HG02970 (cell line): ENCODE measurements around the gene POLA1.

Experiments used
- ATAC-seq: cut with Tn5 transposase; IDR thresholded peaks from one replicate; pipeline ENCODE4 v1.9.1; 2021; ENCODE audit warnings: mild to moderate bottlenecking, moderate library complexity, moderate number of reproducible peaks; ENCODE audit not compliant: unreplicated experiment, low FRiP score

POLA1 gene

DNA sequence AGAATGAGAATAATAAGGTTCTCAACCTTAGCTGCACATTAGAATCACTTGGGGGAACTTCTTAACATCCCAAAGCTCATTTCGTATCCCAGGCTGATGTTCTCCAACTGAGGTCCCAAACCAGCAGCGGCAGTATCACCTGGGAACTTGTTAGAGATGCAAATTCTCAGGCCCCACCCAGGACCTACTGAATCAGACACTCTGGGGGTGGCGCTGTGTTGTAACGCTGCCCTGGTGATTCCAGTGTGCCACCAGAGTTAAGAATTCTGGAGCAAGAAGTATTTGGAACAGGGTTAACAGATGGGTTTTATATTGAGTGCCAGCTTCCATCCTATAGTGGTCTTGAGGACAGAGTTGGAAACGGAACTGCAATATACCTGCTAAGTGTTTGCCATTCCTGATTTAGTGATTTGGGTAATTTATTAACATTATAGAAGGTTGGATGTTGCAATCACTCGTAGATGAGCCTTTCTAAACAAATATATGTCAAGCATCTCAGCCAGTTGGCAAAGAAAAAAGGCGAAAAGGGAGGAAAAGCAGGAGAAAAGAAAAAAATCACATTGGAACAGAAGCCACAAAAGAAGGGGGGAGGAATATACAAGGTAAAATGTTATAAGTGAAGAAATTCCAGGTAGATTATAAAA lies 181.0 kb downstream of the POLA1 start:
- no peak for ATAC-seq

DNA sequence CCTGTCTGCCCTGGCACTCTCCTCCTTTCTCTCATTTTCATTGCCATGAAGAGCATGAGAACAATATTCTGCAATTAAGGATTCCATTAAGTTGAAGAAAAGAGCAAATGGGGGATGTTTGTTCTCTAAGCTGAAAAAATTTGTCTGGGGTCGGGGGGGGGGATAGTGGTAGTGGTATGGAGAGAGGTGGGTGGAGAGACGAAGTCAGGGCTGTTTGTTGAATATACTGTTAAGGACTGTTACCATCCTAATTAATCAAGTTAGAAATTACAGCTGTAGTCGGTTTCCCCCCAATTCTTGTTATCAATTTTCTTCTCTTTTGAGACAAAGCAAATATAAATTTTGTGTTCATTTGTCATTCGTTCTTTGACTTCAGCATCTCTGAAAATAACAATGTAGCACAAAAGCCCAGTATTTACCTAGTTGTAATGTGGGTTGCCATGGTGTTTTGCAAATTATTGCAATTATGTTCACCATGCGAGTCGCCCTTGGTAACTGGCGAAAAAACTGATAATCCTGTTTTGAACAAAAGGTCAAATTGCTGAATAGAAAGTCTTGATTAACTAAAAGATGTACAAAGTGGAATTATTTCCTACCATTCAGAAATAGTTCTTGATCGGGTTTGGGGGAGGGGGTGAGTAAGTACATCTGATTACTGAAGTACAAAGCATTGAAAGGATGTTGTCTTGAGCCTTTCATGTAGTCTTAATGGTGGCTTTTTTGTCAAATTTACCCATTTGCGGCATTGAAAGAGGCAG lies 183.0 kb downstream of the POLA1 start:
- no peak for ATAC-seq

DNA sequence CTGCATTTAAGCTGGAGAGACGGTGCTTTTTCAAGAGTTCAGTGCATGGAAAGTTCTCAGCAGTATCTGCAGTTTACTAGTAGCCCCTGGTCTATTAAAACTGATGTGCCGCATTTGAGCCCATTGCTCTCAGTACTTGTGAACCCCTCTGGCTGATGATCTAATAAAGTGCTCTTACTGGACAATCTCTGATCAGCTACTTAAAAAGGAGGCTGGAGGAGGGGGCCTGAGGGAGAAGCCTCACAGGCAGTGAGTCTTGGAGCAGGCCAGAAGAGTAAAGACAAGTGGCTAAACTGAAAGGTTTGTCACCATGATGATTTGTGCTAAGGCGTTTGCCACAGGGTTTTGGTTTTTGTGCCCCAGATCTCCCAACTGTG lies 183.6 kb downstream of the POLA1 start:
- no peak for ATAC-seq

DNA sequence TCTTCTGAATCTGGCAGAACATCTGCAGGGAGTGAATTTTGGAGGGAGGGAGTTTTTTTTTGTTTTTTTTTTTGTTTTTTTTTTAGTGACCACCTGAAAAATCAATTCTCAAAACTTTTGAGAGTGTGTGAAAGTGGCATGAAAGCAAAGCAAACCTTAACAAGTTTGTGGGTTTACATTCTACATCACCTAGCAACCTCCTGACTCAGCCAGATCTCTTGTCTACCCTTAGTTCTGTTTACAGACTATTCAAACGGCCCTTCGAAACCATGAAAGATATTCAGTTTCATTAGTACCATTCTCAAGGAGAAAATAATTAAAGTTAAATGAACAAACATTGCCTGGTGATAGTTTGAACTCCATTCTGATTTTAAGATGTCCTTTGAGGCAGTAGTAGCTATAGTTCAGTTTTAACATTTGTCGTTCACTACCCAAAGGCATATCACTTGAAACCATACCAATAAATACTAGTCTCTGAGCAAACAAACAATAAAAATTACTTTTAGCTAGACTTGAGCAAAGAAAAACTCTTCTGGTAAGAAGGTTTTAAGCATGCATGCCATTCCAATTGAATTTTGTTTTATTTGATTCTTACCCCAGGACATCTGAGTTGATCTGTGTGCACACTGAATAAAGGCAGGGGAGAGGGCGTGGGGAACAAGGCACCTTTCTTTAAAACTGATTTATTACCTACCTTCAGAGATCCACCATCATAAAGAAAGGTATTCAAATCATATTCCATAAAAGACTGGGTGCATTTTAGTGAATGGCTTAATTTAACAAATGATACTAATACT lies 184.3 kb downstream of the POLA1 start:
- ATAC-seq = no peak

DNA sequence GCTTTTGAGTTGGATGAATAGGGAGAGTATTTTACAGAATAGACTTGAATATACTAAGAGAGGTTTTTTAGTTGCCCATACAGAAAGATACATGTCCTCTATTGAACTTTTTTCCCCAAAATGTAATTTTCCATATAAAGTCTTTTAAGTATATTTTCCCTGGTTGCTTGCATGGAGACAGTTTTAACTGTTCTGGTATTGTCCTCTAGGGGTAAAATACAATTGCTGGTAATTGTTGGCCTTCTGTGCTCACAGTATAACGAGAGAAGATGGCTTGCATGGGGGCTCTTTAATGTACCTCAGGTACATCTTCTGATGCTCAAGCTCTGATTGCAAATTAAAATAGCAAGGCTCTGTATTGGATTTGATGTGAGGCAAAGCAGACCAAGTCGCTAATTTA lies 186.0 kb downstream of the POLA1 start:
- ATAC-seq = no peak

DNA sequence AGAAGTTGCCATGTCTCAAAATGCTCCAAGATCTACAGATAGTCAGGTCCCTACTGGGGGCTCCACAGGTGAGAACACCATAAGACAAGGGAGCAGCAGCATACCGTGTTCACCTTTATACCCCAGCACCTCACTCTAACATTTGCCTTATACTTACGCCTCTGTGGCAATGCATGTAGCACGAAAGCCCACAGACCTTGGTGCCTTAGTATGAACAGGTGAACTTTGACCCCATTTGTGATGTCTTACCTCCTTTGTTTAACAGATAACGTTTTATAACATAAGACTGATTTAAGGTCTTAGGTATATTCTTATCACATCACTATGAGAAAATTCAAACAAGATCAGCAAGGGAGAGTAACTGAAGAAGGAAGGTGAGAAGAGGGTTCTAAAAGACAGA lies 193.2 kb downstream of the POLA1 start:
- ATAC-seq = no peak

DNA sequence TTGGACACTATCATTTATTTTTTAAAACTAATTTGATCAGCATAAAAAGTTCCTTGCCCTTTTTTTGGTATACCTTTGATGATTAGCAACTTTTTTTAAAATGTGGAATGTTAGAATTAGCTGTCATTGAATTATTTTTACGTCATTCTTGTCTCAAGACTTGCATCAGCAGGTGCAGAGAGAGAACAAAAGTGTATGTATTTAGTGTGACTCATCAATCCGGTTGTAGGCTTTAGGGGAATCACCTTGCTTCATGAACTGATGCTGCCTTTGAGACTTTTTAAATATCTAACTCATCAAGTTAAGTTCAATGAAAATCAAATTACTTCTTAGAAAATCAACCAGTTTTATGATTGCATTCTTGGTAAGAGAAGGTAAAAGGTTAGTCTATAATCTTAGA lies 197.0 kb downstream of the POLA1 start:
- no peak for ATAC-seq

DNA sequence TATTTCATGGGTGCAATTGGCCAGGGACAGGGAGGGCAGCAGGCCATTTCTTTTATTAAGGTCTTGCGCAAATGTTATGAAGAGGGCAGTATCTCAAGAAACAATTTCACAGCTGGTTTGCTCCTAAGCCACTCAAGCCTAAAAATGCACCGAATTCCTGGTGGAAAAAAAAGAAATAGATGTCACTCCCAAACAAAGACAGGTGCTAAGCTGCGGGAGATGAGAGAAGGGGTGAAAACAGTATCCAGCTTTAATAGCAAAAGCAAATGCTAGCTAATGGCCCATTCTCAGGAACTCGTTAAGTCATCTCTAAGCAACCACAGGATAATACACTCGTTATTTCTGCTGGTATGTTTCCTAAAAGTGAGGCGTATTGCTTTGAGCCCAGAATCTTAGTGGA lies 205.7 kb downstream of the POLA1 start:
- no peak for ATAC-seq

DNA sequence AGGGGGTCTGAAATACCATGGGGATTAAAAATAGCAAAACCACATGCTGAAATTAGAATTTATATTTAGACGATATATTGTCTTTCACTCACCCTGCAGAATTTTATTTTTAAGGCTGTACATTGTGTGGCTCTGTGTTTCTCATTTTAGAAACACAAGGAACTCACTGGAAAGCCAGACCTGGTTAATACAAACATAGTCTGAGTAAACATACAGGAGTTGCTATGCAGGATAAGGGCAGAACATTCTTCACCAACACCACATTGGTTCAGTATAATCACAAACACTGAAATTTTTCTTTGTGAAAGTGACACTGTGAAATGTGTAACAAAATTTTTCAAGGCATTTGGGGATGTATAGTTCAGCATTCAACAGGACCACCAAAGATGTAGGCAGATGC lies 206.5 kb downstream of the POLA1 start:
- ATAC-seq = no peak

DNA sequence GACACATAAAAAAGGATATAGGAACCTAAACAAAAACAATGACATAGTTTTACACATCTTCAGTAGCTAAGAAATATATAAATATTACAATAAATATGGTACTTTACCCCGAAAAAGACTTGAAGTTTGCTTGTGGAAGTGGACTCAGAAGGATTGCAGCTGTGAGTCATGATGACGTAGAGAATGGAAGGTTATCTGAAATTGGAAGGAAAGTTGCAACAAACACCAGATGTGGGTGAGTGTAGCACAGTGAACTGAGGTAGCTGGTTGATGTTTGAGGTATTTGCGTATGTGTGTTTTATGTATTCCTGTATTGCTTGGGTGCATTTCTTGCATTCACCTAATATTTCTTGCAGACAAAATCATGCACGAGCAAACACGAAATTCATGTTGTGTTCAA lies 209.1 kb downstream of the POLA1 start:
- ATAC-seq = no peak

DNA sequence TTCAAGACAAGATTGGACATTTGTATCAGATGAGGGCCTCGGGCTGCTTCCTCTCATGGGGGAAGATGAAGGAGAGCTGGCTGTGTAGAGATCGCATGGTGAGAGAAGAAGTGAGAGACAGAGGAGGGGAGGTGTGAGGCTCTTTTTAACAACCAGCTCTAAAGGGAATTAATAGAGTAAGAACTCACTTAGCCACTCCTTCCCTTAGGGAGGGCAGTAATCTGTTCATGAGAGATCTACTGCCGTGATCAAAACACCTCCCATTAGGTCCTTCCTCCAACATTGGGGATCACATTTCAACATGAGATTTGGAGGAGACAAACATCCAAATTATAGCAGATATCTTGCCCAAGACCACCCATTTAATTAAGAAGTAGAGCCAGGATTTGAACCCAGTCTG lies 225.0 kb downstream of the POLA1 start:
- ATAC-seq = no peak

DNA sequence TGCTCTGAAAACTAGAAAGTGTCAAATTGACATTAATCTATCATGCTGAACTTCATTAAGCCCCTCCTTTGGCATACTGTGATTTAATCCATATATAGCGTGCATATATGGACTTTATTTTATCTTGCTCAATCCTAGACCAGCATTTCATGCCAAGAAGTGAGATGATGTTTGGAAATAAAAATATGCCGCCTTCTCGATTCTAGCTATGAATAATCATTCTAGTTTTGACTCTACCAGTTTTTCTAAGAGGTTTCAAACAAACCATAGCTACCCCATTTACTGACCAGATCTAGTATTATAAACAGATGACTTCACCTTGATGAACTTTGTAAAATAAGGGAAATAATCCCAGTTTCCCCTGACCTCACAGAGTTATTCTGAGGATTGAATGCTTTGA lies 227.1 kb downstream of the POLA1 start:
- ATAC-seq = no peak

DNA sequence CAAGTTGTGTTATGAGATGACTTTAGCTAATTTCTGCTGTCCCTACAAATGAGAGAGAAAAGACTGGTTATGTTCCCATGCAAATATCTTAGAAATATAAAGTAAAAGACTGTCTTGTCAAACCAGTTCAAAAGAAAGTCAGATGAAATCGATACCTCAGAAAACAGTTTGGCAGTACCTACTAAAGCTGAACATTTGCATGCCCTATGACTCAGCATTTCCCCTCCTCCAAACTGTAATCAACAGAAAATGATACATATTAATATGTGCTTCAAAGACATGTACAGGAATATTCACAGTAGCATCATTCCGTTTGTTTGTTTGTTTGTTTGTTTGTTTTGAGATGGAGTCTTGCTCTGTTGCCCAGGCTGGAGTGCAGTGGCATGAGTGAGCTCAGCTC lies 231.7 kb downstream of the POLA1 start:
- no peak for ATAC-seq

DNA sequence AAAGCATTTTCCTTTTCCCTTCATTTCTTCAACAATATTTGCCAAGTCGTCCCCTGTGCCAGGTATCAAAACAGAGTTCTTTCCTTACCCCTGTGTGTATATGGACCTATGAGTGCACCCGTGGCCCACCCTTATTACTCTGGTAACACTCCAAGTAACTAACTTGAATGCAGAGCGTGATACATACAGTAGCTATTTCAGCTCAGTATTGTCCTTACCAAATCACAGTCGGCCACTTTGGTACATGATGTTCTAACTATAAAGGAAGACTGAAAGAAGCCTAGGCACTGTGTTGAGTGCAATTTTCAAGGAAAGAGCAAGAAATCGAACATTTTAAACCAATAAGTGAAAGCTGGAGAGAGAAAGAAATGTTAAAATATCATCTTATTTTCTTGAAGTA lies 233.7 kb downstream of the POLA1 start:
- ATAC-seq = no peak

DNA sequence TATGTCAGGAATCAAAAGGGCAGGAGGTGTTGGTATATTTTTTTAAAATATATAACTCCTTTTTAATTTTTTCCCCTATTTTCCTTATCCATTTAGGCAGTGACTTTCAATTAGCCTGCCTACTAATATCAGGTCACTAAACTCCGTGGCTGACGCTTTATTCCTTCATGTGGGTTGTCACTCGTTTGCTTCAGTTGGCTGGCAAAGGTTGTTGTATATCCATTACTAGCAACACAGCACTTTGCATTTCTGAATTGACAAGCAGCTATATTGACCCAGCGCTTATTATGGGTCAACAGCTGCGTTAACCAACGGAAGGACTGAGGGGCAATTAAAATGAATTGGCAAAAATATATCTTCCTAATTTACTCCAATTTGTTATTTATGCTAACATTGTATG lies 234.4 kb downstream of the POLA1 start:
- ATAC-seq = no peak

DNA sequence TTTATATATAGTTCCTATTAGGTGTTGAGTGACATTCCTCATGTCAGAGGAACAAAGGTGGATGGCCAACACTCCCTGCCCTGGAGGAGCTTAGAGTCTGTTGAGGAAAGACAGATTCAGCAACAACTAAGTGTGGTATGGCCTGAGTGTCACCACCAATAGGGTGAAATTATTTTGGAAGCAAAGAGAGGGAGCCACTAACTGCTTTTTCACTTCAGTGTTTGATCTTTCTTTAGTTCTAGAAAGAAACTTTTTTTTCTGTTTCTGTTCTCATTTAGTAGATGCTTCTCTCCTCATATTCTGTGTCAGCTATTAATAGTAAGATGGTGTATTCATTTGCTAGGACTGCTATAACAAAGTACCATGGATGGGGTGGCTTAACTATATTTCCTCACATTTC lies 240.6 kb downstream of the POLA1 start:
- no peak for ATAC-seq

DNA sequence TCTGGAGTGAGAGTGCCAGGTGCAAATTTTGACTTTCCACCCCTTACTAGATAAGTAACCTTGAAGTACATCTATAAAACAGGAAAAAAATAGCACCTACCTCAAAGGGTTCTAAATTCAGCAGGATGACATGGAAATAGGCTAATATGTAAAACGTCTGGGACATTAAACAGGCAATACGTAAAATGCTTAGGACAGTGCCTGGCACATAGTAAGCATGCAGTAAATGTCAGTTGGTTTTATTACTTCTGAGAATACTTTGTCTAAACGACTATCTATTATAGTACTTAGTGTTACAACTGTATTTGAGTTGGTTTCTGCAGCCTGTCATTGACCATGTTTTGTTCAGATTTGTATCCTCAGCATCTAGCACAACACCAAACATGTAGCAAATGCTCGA lies 251.3 kb downstream of the POLA1 start:
- no peak for ATAC-seq

DNA sequence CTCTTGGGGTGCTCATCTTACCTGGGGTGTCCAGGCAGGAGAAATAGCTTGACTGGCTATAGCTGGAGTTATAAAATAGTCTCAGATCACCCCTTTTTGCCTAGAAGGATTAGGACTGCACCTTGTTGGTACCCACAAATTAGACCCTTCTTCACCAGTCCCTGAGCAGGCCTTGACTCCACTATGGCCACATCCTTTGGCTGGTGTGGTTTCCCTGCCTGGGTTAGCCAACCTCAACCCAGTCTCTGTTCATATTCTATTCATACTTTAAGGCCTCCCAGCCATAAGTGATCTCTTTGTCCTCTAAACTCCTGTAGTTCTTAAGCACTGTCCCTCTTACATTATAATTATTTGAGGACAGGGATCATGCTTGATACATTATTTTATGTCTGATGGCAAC lies 252.7 kb downstream of the POLA1 start:
- ATAC-seq = no peak

DNA sequence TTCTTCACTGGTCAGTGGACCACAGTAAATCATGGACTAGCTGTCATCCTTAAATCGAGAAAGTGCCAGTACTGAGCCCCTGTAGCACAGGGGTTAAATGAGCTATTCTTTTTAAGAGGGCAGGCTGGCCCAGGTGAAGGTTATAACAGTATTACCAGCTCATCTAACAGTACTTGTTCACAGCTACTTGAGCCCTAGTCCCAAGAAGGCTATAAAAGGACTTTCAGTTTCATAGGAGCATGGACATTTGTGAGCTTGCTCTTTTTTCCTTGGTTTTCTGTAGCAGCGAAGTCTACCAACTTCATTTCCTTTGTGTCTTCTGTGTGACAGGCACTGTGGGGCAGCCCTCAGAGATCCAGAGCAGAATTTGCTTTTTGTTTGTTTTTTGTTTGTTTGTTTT lies 261.0 kb downstream of the POLA1 start:
- ATAC-seq = no peak

DNA sequence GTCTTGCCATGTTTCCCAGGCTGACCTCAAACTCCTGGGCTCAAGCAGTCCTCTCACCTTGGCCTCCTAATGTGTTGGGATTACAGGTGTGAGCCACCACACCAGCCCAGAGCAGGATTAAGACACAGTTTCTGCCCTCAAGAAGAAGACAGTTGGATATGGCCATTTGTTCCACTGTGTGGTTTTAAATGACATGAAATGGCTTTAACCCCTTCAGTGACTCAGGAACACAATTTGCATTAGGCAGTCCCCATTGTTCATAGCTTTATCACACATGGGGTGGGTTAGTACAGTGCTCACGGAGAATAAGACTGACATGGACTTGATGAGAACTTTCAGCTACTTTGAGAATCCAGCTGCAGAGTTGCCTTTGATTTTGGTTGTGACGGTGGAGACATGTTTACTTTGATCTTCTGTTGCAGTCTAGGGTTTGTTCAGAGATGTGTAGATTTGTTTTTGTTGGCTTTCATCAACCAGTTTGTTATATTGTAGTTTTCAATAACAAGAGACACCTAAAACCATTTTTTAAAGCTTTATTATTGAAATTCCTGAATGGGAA lies 261.7 kb downstream of the POLA1 start:
- ATAC-seq = no peak

DNA sequence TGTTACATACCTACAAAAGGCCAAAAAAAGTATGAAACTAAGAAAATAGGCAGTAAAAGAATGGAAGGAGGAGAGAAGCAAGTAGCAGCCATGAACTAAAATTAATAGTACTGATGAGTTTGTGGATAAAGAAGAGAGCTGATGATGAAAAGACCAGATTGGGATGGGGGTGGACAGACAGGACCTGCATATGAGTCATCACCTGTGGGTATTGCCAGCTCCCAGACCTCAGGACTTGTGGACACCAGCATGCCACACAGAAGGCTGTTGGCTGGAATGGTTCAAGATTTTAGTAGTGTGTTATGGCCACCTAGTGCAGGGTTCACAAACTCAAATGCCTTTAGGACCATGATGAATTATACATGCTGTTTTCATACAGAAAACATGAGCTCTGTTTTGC lies 263.1 kb downstream of the POLA1 start:
- ATAC-seq = no peak
